Ectodermal cell (in vitro differentiated cells): ENCODE measurements around the gene TECPR2.

Experiments used
- H3K27ac ChIP-seq: 2 replicates; pipeline ENCODE4 v1.7.0; 2013; ENCODE audit warnings: mild to moderate bottlenecking, low read depth, low read length; ENCODE audit not compliant: insufficient read depth, poor library complexity, severe bottlenecking
- H3K27me3 ChIP-seq: 2 replicates; pipeline ENCODE4 v1.7.0; 2013; ENCODE audit warnings: mild to moderate bottlenecking, low read length; ENCODE audit not compliant: insufficient read depth, control insufficient read depth, poor library complexity, severe bottlenecking
- H3K36me3 ChIP-seq: one replicate; pipeline ENCODE4 v1.7.0; 2013; ENCODE audit warnings: low read length; ENCODE audit not compliant: control insufficient read depth, insufficient read depth
- H3K4me1 ChIP-seq: one replicate; pipeline ENCODE4 v1.7.0; 2013; ENCODE audit warnings: low read length; ENCODE audit not compliant: control insufficient read depth, insufficient read depth
- H3K4me3 ChIP-seq: 2 replicates; pipeline ENCODE4 v1.7.0; 2013; ENCODE audit warnings: low read depth, low read length, control low read depth; ENCODE audit not compliant: insufficient read depth
- H3K9me3 ChIP-seq: 2 replicates; pipeline ENCODE4 v1.7.0; 2013; ENCODE audit warnings: mild to moderate bottlenecking, low read length, moderate library complexity; ENCODE audit not compliant: control insufficient read depth
- WGBS, 2 experiments: methylation state at CpG; one replicate each; pipeline ENCODE4 v1.1.7; 2013; ENCODE audit warnings: missing lambda C conversion rate in 2 of 2; 5-methylcytosine and 5-hydroxymethylcytosine counted together

Gene TECPR2

GRCh38 chr14:102437997-102438915 is 75.5 kb downstream of the TECPR2 start:
- WGBS, 2 experiments = 26 to 28% methylated on average over 30 to 31 of the region's 31 CpGs
- H3K9me3 ChIP-seq = no peaks in the 10 kb centered on the region
- H3K27ac ChIP-seq = no peak overlapping the region
- H3K27me3 ChIP-seq = no peaks in the 10 kb centered on the region
- H3K4me1 ChIP-seq = no peaks in the 10 kb centered on the region
- H3K4me3 ChIP-seq = no peak overlapping the region
- peaks cover 12% of the 10 kb centered on the region for H3K36me3 ChIP-seq

GRCh38 chr14:102439556-102439955 is 76.8 kb downstream of the TECPR2 start:
- H3K36me3 ChIP-seq = peaks cover 12% of the 10 kb centered on the region
- no peaks in the 10 kb centered on the region for H3K27me3 ChIP-seq
- WGBS, 2 experiments = 95% methylated on average over 8 of the region's 8 CpGs
- no peaks in the 10 kb centered on the region for H3K4me1 ChIP-seq
- H3K4me3 ChIP-seq = no peak overlapping the region
- H3K9me3 ChIP-seq = no peaks in the 10 kb centered on the region
- no peak overlapping the region for H3K27ac ChIP-seq

GRCh38 chr14:102440392-102440791 is 77.7 kb downstream of the TECPR2 start:
- H3K36me3 ChIP-seq = peaks cover 15% of the 10 kb centered on the region
- H3K4me1 ChIP-seq = no peaks in the 10 kb centered on the region
- no peaks in the 10 kb centered on the region for H3K27me3 ChIP-seq
- no peak overlapping the region for H3K4me3 ChIP-seq
- no peaks in the 10 kb centered on the region for H3K9me3 ChIP-seq
- 94 to 96% methylated on average over 11 of the region's 11 CpGs for WGBS, 2 experiments
- H3K27ac ChIP-seq = no peak overlapping the region

GRCh38 chr14:102442241-102443211 is 79.8 kb downstream of the TECPR2 start:
- Histone ChIP-seq H3K9me3 (no peaks in the 10 kb centered on the region), H3K36me3 (peaks cover 25% of the 10 kb centered on the region), H3K27ac (no peak overlapping the region), H3K4me1 (no peaks in the 10 kb centered on the region), H3K27me3 (no peaks in the 10 kb centered on the region), H3K4me3 (no peak overlapping the region)
- 95% methylated on average over 15 of the region's 15 CpGs for WGBS, 2 experiments

GRCh38 chr14:102445066-102445465 is 82.3 kb downstream of the TECPR2 start:
- peaks cover 31% of the 10 kb centered on the region for H3K36me3 ChIP-seq

GRCh38 chr14:102445641-102446040 is 82.9 kb downstream of the TECPR2 start:
- Histone ChIP-seq H3K27me3 (no peaks in the 10 kb centered on the region), H3K4me3 (no peak overlapping the region), H3K36me3 (peaks cover 30% of the 10 kb centered on the region), H3K4me1 (no peaks in the 10 kb centered on the region), H3K9me3 (no peaks in the 10 kb centered on the region), H3K27ac (no peak overlapping the region)
- WGBS, 2 experiments = 95 to 96% methylated on average over 14 to 15 of the region's 15 CpGs

More at GRCh38 chr14:102445066-102445465, 82.3 kb downstream of the TECPR2 start:
- Histone ChIP-seq H3K4me1 (no peaks in the 10 kb centered on the region), H3K4me3 (no peak overlapping the region), H3K27ac (no peak overlapping the region), H3K9me3 (no peaks in the 10 kb centered on the region), H3K27me3 (no peaks in the 10 kb centered on the region)
- 89 to 92% methylated on average over 7 of the region's 7 CpGs for WGBS, 2 experiments

- Histone ChIP-seq H3K27ac (no peak overlapping the region), H3K9me3 (no peaks in the 10 kb centered on the region), H3K36me3 (peaks cover 41% of the 10 kb centered on the region), H3K27me3 (no peaks in the 10 kb centered on the region), H3K4me1 (no peaks in the 10 kb centered on the region), H3K4me3 (no peak overlapping the region)
- WGBS, 2 experiments = 94% methylated on average over 17 of the region's 17 CpGs
Observed at GRCh38 chr14:102450206-102451063, 87.7 kb downstream of the TECPR2 start.

GRCh38 chr14:102451064-102451352 is 88.3 kb downstream of the TECPR2 start:
- Histone ChIP-seq H3K9me3 (no peaks in the 10 kb centered on the region), H3K4me3 (no peak overlapping the region), H3K27ac (no peak overlapping the region), H3K27me3 (no peaks in the 10 kb centered on the region), H3K4me1 (no peaks in the 10 kb centered on the region), H3K36me3 (peaks cover 41% of the 10 kb centered on the region)
- WGBS, 2 experiments = 92 to 94% methylated on average over 10 of the region's 10 CpGs

- Histone ChIP-seq H3K4me3 (no peak overlapping the region), H3K27ac (no peak overlapping the region), H3K9me3 (no peaks in the 10 kb centered on the region), H3K27me3 (no peaks in the 10 kb centered on the region), H3K4me1 (no peaks in the 10 kb centered on the region), H3K36me3 (peaks cover 33% of the 10 kb centered on the region)
- WGBS, 2 experiments = 96% methylated on average over 24 of the region's 24 CpGs
Observed at GRCh38 chr14:102452302-102452701, 89.6 kb downstream of the TECPR2 start.
